Activated CD4-positive, alpha-beta T cell treated with anti-CD3 and anti-CD28 coated beads, Interleukin-2, Interleukin-6, amounts not matched to agents 100 ng/mL and 50 ng/mL, durations not matched to agents 16 hours and 8 hours (primary cell): Measurements from ENCODE around the gene SRGAP3.
"Not testable (repeated sequence)": the region's sequence is repeated elsewhere in the genome, so short reads cannot be mapped to it uniquely, and the experiment has no call there.

Experiments
- DNase-seq: peaks from one replicate; pipeline ENCODE4 v3.0.0-alpha.2; 2020

Gene SRGAP3

GRCh38 chr3:9249273-9250192 is at the start of gene SRGAP3:
TSS of gene SRGAP3 (minus strand) at chr3:9249646. CDS start at chr3:9248951, 695 bp downstream.
- DNase-seq = peak; percentile 82

DNA sequence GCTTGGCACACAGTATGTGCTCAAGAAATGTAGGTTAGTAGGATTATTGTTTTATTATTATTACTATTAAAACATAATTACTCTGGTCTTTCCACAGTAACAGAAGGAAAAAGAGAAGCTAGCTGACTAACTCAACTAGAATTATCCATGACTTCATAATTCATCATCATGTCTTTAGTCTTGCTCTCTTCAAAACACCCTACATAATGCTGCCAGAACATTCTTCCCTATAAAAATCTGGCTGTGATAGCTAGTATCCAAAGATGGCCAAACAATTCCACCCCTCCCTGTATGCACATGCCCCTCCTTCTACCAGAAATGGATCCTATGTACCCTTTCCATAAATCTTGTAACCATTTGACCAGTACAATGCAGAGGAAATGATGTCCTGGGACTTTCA is 48.8 kb upstream of the SRGAP3 start:
- no peak for DNase-seq

DNA sequence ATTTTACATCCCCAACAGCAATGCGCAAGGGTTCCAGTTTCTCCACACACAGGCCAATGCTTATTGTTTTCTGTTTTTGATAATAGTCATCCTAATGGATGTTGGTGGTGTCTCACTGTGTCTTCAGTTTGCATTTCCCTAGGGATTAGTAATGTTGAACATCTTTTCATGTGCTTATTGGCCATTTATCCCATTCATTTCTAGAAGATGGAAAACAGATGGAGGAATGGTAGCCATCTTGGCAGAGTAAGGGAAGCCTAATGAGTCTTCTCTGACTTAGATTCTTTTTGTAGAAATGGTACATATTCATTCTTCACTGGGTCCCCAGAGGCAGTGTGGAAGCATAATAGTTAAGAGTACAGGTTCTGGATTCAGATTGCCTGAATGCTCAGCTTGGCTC is 46.8 kb upstream of the SRGAP3 start:
- no peak for DNase-seq

DNA sequence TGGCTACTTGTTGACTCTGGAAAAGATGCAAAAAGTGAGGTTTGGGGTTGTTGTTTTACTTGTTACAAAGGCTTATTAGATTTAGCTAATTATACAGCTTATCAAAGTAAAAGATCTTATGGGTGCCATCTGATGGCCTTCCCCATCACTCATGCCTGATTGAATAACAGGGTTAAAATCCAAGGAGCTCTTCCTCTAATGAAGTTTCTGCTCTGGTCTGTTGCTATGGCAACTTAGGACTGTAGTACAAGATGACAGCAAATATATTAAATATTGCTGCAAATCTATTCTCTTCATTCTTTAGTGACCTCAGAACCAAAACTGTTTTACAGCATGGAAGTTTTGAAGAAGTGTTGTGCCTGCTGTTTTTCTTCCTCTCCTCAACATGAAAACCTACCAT is 45.6 kb upstream of the SRGAP3 start:
- DNase-seq = no peak

DNA sequence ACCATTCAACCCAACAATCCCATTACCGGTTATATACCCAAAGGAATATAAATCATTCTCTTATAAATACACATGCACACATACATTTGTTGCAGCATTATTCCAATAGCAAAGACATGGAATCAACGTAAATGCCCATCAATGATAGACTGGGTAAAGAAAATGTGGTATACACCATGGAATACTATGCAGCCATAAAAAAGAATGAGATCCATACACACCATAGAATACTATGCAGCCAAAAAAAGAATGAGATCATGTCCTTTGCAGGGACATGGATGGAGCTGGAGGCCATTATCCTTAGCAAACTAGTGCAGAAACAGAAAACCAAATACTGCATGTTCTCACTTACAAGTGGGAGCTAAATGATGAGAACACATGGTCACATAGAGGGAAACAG is 44.5 kb upstream of the SRGAP3 start:
- DNase-seq = not testable (repeated sequence)

DNA sequence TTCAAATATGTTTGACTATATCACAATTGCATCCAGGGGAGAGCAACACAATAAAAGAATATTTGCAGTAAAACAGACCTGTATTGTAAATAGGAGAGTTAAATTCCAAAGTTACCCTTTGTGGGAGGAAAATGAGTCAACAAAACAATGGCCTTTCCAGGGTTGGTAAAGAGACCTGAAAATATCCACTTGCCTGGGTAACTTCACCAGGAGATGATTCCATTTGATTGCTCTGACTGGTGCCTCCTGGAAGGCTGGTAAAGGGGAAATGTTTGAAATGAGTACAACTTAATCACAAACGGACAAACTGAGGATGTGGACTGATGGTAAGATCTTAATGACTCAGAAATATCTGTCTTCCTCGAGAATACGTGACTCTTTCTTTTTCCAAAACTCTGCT is 43.6 kb upstream of the SRGAP3 start:
- no peak for DNase-seq

GRCh38 chr3:9292516-9292915 is 43.1 kb upstream of the SRGAP3 start:
- no peak for DNase-seq

GRCh38 chr3:9291821-9292410 is 42.5 kb upstream of the SRGAP3 start:
- DNase-seq = no peak

DNA sequence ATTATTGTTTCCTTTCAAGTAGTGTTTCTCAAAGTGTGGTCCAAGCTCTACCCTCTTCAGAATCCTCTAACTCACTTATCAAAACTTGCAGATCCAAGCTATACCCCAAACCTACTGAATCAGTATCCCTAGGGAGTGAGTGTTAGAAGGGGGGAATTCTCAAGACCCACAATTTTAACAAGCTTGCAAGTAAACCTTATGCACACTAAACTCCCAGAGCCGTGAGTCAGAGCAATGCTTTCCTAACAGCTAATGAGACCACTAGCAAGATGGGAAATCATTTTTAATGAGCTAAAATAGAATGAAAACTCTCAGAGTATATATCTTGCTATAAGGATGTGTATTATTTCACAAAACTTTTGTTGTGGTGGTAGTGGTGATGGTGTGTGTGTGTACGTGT is 41.1 kb upstream of the SRGAP3 start:
- no peak for DNase-seq

DNA sequence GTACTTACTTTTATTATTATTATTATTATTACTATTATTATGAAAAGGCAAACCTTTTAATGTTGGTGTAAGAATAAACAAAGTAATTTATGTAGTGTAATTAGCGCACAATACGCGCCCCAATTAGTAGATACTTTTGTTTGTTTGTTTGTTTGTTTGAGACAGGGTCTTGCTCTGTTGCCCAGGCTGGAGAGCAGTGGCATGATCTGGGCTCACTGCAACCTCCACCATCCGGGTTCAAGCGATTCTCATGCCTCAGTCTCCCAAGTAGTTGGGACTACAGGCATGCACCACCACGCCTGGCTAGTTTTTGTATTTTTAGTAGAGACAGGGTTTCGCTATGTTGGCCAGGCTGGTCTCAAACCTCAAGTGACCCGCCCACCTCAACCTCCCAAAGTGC is 32.1 kb upstream of the SRGAP3 start:
- DNase-seq = not testable (repeated sequence)

DNA sequence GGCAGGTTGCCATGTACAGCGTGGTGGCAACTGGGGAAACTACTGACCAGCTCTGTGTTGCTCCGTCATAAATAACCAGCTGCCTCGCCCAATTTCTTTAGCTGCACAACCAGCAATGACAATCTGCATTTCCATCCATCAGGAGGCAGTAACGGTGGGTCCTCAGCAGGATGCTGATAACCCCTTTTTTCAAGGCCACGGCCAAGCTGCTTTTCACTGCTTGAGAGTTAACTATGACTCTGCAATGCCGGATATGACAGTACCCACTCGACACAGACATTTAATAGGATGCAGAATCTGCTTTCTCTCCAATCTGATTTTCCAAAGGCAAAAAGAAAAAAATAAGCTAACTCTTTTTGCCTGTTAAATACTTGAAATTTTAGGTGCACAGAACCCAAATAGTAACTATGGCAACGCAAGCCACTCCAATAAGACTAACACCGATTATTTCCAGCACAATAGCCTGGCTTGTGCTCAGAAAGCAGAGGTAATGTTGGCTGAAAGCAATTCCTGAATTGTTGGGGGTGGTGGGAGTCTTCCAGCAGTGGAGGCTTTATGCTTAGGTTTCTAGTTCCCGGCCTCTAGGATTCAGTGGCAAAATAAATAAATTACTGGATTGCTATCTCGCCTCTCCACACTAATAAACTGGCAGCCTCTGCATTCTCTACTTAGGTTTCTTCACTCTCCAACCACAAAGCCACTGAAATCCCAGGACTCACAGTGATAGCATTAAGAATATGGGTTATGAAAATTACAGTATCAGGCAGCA is 31.2 kb upstream of the SRGAP3 start:
- no peak for DNase-seq

GRCh38 chr3:9279966-9280365 is 30.5 kb upstream of the SRGAP3 start:
- DNase-seq = no peak

- DNase-seq = no peak
Measured at GRCh38 chr3:9278498-9278897, 29.1 kb upstream of the SRGAP3 start.

- DNase-seq = no peak
Measured at GRCh38 chr3:9278085-9278484, 28.6 kb upstream of the SRGAP3 start.

GRCh38 chr3:9276761-9277370 is 27.4 kb upstream of the SRGAP3 start:
- no peak for DNase-seq

DNA sequence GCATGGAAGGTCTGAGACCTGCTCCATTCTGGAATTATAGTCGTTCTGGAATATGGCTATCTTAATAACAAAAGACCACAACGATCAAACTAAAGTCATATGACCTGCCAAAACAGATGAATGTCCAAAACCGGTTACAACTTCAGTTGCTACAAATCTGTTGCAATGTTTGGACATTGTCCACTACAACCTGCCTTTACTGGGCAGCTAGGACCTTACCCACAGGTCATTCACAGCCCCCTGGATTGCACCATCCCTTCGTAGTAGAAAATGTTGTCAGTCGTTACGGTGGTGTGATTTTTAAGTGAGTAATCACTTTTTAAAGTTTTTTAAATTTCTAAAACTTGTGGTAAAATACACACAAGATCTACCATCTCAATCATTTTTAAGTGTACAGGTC is 22.5 kb upstream of the SRGAP3 start:
- no peak for DNase-seq

DNA sequence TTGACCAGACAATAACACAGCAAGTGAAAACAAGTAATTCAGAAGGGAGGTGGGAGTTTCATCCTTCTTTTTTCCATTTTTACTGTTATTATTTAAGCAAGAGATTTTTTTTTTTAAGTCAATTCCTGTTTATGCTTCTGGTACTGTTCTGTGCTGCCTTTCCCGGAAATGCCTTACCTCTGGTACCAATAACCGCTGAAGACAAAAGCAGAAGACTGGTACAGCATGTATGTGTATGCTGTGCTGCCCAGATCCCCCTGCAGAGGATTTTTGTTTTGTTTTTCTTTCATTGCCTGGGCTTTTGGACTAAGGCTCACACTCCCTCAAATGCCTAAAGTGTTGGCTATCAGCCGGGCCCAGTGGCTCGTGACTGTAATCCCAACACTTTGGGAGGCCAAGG is 21.3 kb upstream of the SRGAP3 start:
- DNase-seq = no peak

DNA sequence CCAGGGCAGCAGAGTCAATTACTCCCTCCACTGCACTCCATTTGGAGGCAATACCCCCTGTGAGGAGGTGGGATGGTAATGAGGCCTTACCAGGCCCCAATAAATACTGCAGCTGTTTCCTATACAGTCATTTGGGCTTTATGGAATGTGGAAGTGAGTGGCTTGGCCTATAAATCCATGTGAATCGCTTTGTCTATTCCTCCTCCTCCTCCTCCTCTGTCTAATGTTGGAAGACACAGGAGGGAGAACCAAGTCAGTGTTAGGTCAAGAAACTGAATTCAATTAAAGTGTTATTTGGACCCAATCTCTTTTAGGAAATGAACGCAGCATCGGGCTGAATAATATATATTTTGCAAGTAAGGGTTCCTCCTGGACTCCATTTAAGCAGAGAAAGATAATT is 17.3 kb upstream of the SRGAP3 start:
- no peak for DNase-seq

DNA sequence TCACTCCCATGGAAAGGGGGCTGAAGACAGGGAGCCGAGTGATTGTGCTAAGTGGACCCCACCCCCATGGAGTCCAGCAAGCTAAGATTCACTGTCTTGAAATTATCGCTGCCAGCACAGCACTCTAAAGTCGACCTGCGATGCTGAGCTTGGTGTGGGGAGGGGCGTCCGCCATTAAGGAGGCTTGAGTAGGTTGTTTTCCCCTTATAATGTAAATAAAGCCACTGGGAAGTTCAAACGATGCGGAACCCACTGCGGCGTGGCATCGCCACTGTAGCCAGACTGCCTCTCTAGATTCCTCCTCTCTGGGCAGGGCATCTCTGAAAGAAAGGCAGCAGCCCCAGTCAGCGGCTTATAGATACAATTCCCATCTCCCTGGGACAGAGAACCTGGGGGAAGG is 10.9 kb upstream of the SRGAP3 start:
- no peak for DNase-seq

GRCh38 chr3:9257092-9257491 is 7.6 kb upstream of the SRGAP3 start:
- DNase-seq = no peak

GRCh38 chr3:9255976-9256375 is 6.5 kb upstream of the SRGAP3 start:
- no peak for DNase-seq

DNA sequence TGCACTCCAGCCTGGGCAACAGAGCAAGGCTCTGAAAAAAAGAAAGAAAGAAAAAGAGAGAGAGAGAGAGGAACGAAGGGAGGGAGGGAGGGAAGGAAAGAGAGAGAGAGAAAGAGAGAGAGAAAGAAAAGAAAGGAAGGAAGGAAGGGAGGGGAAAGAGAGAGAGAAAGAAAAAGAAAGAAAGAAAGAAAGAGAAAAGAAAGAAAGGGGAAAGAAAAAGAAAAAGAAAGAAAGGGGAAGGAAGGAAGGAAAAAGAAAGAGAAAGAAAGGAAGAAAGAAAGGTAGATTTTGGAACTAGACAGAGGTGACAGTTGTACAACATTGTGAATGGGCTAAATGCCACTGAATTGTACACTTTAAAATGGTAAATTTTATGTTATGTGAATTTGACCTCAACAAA is 5.3 kb upstream of the SRGAP3 start:
- no peak for DNase-seq

- DNase-seq = no peak
Measured at GRCh38 chr3:9253327-9253726, 3.9 kb upstream of the SRGAP3 start.
